PFSK-1 (cell line): ENCODE results near the gene HK1.

ENCODE experiments used
- FOXP2 ChIP-seq: optimal IDR thresholded peaks from 2 replicates; pipeline ENCODE3; 2011; ENCODE audit warnings: borderline replicate concordance, control low read depth, inconsistent platforms; ENCODE audit not compliant: insufficient read depth; ENCODE audit errors: extremely low read length, extremely low read depth
- POLR2AphosphoS5 ChIP-seq: IDR thresholded peaks from 2 replicates; pipeline ENCODE4 v1.6.1; 2012; ENCODE audit warnings: low read depth, mild to moderate bottlenecking, control low read depth, low read length, moderate library complexity
- REST ChIP-seq, 2 experiments: IDR thresholded peaks; 2 replicates each; pipeline versions ENCODE4 v1.6.1 to v1.8.0; 2011 to 2012; ENCODE audit warnings: low read depth in 2 of 2, low read length in 2 of 2, control low read depth in 1 of 2, inconsistent platforms in 1 of 2, mild to moderate bottlenecking in 1 of 2, moderate library complexity in 1 of 2; ENCODE audit not compliant: insufficient read depth in 1 of 2
- SIN3A ChIP-seq: IDR thresholded peaks from 2 replicates; pipeline ENCODE4 v1.6.1; 2012; ENCODE audit warnings: mild to moderate bottlenecking, low read length, moderate library complexity, borderline replicate concordance; ENCODE audit not compliant: insufficient read depth
- TAF1 ChIP-seq: IDR thresholded peaks from 2 replicates; pipeline ENCODE4 v1.6.1; 2012; ENCODE audit warnings: low read length, control low read depth, borderline replicate concordance; ENCODE audit not compliant: insufficient read depth

Gene HK1

DNA sequence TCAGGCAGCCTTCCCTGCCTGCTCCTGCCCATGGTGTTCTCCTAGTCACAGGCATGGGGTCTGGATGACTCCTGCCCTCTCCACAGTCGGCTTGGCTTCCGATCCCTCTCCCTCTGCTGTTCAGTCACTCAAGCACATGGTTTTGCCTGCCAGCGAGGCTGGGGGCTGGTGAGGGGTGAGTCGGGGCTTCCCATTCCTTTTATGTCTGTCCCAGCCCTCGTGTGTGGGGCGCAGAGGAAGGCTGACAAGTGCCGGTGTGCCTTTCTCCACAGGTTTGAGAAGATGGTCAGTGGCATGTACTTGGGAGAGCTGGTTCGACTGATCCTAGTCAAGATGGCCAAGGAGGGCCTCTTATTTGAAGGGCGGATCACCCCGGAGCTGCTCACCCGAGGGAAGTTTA is 98.4 kb downstream of the HK1 start:
- TF ChIP-seq SIN3A, result no peak
- no peak for TF ChIP-seq REST (IDR thresholded peaks at IDR 0.05; ENCODE audit: insufficient read depth in 1 of 2, low read depth in 2 of 2, low read length in 2 of 2)
- no peak for TF ChIP-seq FOXP2
- TF ChIP-seq TAF1, result no peak
- no peak for TF ChIP-seq POLR2AphosphoS5

GRCh38 chr10:69377191-69377590 is 98.9 kb downstream of the HK1 start:
- TF ChIP-seq TAF1 (no peak), FOXP2 (no peak), POLR2AphosphoS5 (no peak), SIN3A (no peak), REST (IDR thresholded peaks at IDR 0.05; ENCODE audit: insufficient read depth in 1 of 2, low read depth in 2 of 2, low read length in 2 of 2) (no peak)

- no peak for TF ChIP-seq REST (IDR thresholded peaks at IDR 0.05; ENCODE audit: insufficient read depth in 1 of 2, low read depth in 2 of 2, low read length in 2 of 2)
- TF ChIP-seq POLR2AphosphoS5, result no peak
- no peak for TF ChIP-seq SIN3A
- TF ChIP-seq TAF1, result no peak
- TF ChIP-seq FOXP2, result no peak
Observed at GRCh38 chr10:69377933-69378332, 99.6 kb downstream of the HK1 start.

GRCh38 chr10:69379800-69380199 is 101.5 kb downstream of the HK1 start:
- TF ChIP-seq POLR2AphosphoS5, result no peak
- no peak for TF ChIP-seq TAF1
- TF ChIP-seq FOXP2, result no peak
- no peak for TF ChIP-seq SIN3A
- TF ChIP-seq REST (IDR thresholded peaks at IDR 0.05; ENCODE audit: insufficient read depth in 1 of 2, low read depth in 2 of 2, low read length in 2 of 2), result no peak

DNA sequence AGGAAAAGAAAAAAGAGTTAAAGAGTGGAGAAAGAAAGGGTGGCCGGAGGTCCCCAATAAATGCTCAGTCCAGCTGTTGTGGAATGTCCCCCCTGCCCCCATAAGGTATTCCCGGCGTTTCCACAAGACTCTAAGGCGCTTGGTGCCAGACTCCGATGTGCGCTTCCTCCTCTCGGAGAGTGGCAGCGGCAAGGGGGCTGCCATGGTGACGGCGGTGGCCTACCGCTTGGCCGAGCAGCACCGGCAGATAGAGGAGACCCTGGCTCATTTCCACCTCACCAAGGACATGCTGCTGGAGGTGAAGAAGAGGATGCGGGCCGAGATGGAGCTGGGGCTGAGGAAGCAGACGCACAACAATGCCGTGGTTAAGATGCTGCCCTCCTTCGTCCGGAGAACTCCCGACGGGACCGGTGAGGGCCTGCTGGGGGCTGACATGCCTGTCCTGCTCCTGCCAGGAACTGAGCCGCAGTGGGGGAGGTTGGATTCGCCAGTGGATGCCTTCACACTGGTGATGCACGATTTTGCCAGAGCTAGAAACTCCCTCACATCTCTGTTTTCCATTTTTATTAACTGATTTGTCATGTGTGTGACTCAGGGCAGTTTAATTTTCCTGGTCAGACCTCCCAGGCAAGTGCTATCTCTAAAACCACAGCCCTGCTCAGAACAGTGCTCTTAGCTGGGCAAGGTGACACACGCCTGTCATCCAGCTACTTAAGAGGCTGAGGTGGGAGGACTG is 104.3 kb downstream of the HK1 start:
- TF ChIP-seq FOXP2 (no peak), REST (IDR thresholded peaks at IDR 0.05; ENCODE audit: insufficient read depth in 1 of 2, low read depth in 2 of 2, low read length in 2 of 2) (no peak), SIN3A (no peak), POLR2AphosphoS5 (no peak), TAF1 (no peak)
